Subcutaneous adipose tissue (tissue), 4 donors: ENCODE data around the gene DNAH10. TPM values are rescaled to one million over a fixed set of nuclear protein-coding genes. Genes with fewer than 3 reads are reported as not detected.

Experiments used
- total RNA-seq, 4 donors: library from RNA; depleted of rRNA; stranded (reverse); fragments of >200 nt; gene quantifications; one replicate each; pipeline ENCODE4 v1.1.0, GENCODE V29; 2016
- TF ChIP-seq, protein P1 (sequence below): fragments of 450-650 bp; IDR thresholded peaks from one replicate; pipeline ENCODE4 v1.5.1; 2016; ENCODE audit warnings: low read depth, mild to moderate bottlenecking, control low read depth, antibody characterized with exemption, moderate library complexity

Gene DNAH10
- total RNA-seq, 4 donors from 2014 or later: under 0.01 to 0.19 (median 0.08) TPM

DNA sequence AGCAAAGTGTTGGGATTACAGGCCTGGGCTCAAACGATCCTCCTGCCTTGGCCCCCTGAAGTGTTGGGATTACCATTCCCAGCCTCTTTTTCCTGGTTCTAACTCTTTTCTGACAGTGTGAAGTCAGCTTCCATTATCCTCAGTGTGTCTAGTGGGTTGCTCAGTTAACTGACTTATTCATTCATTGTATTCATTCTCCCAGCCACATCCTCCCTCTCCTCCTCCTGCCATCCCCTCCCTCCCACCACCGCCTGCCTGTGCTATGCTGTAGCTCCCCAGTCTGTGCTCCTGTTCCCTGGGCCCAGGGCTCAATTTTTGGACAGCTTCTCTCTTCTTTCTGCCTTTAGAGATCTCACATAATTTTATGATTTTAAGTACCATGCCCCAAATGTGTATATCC, 30.5 kb upstream of the DNAH10 start:
- TF ChIP-seq, protein P1, sequence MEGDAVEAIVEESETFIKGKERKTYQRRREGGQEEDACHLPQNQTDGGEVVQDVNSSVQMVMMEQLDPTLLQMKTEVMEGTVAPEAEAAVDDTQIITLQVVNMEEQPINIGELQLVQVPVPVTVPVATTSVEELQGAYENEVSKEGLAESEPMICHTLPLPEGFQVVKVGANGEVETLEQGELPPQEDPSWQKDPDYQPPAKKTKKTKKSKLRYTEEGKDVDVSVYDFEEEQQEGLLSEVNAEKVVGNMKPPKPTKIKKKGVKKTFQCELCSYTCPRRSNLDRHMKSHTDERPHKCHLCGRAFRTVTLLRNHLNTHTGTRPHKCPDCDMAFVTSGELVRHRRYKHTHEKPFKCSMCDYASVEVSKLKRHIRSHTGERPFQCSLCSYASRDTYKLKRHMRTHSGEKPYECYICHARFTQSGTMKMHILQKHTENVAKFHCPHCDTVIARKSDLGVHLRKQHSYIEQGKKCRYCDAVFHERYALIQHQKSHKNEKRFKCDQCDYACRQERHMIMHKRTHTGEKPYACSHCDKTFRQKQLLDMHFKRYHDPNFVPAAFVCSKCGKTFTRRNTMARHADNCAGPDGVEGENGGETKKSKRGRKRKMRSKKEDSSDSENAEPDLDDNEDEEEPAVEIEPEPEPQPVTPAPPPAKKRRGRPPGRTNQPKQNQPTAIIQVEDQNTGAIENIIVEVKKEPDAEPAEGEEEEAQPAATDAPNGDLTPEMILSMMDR: no peak

DNA sequence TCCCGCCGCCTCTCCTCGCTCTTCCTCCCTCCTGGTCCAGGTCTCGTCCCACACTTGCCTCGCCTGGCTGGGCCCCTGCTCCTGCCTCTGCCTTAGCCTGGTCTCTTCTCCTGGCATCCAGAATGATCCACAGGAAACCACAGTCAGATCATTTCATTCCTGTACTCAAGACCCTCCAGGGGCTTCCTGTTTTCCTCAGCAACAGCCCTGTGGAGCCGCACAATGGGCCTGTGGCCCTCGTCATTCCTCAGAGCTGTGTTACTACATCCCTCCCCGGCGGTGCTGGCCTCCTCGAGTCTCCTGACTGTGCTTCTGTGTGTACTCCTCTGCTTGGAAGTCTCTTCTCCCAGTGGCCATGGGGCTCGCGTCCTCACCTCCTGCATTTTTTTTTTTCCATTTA, 29.9 kb upstream of the DNAH10 start:
- TF ChIP-seq, protein P1: no peak

DNA sequence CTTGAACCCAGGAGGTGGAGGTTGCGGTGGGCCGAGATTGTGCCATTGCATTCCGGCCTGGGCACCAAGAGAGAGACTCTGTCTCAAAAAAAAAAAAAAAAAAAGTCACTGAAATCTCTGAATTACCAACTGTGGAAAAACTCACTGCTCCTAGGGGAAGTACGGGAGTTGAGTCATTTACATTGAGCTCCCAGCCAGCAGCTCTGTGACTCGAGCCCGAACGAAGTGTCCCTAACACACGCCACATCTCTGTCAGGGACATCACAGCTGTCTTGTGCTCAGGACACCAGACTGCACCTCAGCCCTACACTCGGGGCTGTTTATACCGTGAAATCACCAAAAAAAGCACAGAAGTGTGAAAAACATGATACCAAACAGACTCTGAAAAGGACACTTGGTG, 28.9 kb upstream of the DNAH10 start:
- TF ChIP-seq, protein P1: no peak

DNA sequence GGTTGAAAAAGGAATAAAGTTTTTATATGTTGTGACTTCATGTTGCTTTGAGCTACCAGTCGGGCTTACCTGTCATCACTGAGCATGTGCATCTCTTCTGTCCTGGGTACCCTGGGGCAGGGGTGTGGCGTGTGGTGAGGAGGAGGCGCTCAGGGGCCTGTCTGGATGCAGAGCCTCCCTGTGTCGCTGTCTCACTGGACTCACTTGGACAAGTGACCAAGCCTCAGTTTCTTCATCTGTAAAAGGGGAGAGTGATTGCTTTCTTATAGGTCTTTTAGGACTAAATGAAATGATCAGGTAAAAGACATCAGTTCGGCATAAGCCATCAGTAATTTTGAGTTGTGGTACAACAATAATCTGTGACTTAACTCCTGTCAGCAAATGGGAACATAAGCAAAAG, 27.8 kb upstream of the DNAH10 start:
- TF ChIP-seq, protein P1: no peak

DNA sequence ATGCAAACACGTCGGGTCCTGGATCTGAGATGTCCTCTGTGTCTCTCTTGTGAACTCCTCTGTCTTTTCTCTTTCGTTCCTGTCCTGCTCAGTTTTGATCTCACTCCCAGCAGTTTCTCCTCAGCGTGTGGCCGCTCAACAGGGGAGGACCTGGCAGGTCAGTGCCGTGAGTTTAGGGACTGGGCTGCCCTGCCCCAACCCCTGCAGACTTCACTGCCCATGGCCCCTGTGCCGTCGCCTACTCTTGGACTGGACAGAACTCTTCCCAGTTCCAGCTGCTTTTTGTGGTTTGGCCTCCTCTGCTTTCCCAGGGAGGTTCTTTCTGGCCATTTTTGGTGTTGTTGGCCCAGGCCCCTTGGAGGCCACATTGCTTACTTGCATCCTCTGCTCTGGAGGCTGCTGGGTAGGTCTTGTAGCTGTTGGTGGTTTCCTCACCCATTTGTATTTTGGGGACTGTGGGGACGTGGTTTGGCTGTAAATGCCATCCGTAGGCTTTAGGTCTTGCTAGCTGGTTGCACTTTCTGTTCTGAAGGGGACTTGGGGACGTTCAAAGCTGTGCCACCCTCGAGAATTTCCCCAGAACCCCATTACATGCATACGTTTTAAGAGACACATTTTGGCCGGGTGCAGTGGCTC, 20.0 kb upstream of the DNAH10 start:
- TF ChIP-seq, protein P1: no peak

DNA sequence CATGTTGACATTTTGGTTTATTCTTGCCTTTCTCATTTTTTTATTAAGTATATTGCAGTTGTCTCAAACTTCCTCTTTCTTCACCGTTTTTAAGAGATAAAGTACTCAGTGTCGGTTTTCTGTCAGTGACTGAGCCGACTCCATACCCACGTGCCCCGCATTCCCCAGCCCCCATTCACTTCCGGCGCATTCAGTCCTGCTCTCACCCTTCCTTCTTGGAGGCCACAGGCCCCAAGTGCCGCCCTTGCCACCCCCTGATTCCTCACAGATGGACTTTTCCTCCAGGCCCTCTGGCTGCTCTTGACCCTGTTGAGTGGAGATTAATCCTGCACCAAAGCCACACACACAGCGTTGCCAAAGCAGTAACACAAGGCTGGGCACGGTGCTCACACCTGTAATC, 19.1 kb upstream of the DNAH10 start:
- TF ChIP-seq, protein P1: no peak

DNA sequence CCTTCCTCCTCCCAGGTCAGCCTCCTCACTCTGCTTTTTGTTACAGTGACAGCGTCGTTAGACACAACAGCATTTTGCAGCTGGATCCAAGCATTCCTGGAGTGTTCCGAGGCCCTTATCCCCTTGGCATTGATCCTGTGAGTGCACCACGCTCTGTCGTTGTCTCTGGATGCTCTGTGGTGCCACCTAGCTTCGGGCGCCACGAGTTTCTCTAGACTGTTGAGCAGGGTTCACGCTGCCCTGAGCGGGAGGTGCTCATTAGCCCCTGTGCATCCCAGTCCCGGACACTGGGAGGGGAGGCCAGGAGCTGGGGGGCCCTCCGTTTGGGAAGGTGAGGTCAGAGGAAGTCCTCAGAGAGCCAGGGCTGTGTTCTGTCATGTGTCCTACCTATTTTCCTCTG, 17.3 kb upstream of the DNAH10 start:
- TF ChIP-seq, protein P1: no peak
